Activated naive CD8-positive, alpha-beta T cell (primary cell): ENCODE data around the gene MRI1.
"Not testable (repeated sequence)": the region's sequence is repeated elsewhere in the genome, so short reads cannot be mapped to it uniquely, and the experiment has no call there.

Experiments
- H3K27ac Mint-ChIP-seq: one replicate; pipeline ENCODE4 v1.8.0; 2021; ENCODE audit warnings: mixed read lengths
- H3K27me3 Mint-ChIP-seq: one replicate; pipeline ENCODE4 v1.8.0; 2021; ENCODE audit warnings: mixed read lengths
- H3K36me3 Mint-ChIP-seq: one replicate; pipeline ENCODE4 v1.8.0; 2021; ENCODE audit warnings: mixed read lengths
- H3K4me1 Mint-ChIP-seq: one replicate; pipeline ENCODE4 v1.8.0; 2021; ENCODE audit warnings: low read depth, mixed read lengths
- H3K4me3 Mint-ChIP-seq: one replicate; pipeline ENCODE4 v1.8.0; 2021; ENCODE audit warnings: mild to moderate bottlenecking, mixed read lengths
- H3K9me3 Mint-ChIP-seq: one replicate; pipeline ENCODE4 v1.8.0; 2021; ENCODE audit warnings: low read depth, mixed read lengths

MRI1 gene

GRCh38 chr19:13770013-13770635, 5.8 kb downstream of the MRI1 start:
- no peaks in the 10 kb centered on the region for H3K27me3 Mint-ChIP-seq
- no peak overlapping the region for H3K4me3 Mint-ChIP-seq
- H3K9me3 Mint-ChIP-seq, result no peaks in the 10 kb centered on the region
- peaks cover 3% of the 10 kb centered on the region for H3K36me3 Mint-ChIP-seq
- H3K27ac Mint-ChIP-seq, result no peak overlapping the region
- peaks cover 15% of the 10 kb centered on the region for H3K4me1 Mint-ChIP-seq

GRCh38 chr19:13774217-13775191, 10.2 kb downstream of the MRI1 start, which contains the start of gene C19orf53:
Gene C19orf53, plus strand, starts transcription at chr19:13774456. Its CDS starts 22 bp downstream, at chr19:13774478.
- peak within 1 kb of the TSS; percentile 94 for H3K27ac Mint-ChIP-seq
- peaks cover 26% of the 10 kb centered on the region for H3K4me1 Mint-ChIP-seq
- peak within 1 kb of the TSS; percentile 96 for H3K4me3 Mint-ChIP-seq
- peaks cover 8% of the 10 kb centered on the region for H3K36me3 Mint-ChIP-seq
- H3K27me3 Mint-ChIP-seq, result no peaks in the 10 kb centered on the region
- no peaks in the 10 kb centered on the region for H3K9me3 Mint-ChIP-seq

GRCh38 chr19:13778398-13778797, 14.1 kb downstream of the MRI1 start:
- Mint-ChIP-seq H3K27ac (no peak overlapping the region), H3K4me1 (peaks cover 34% of the 10 kb centered on the region), H3K4me3 (no peak overlapping the region), H3K36me3 (peaks cover 8% of the 10 kb centered on the region), H3K27me3 (no peaks in the 10 kb centered on the region), H3K9me3 (no peaks in the 10 kb centered on the region)

- no peaks in the 10 kb centered on the region for H3K9me3 Mint-ChIP-seq
- peaks cover 8% of the 10 kb centered on the region for H3K36me3 Mint-ChIP-seq
- H3K27me3 Mint-ChIP-seq, result no peaks in the 10 kb centered on the region
- H3K27ac Mint-ChIP-seq, result peak overlapping the region; percentile 50
- H3K4me1 Mint-ChIP-seq, result peaks cover 37% of the 10 kb centered on the region
- no peak overlapping the region for H3K4me3 Mint-ChIP-seq
Measured at GRCh38 chr19:13778847-13779246, 14.5 kb downstream of the MRI1 start.

GRCh38 chr19:13779794-13780193, 15.5 kb downstream of the MRI1 start:
- H3K27me3 Mint-ChIP-seq, H3K4me3 Mint-ChIP-seq, H3K9me3 Mint-ChIP-seq, H3K36me3 Mint-ChIP-seq, H3K27ac Mint-ChIP-seq: not testable (repeated sequence)
- H3K4me1 Mint-ChIP-seq, result peaks cover 33% of the 10 kb centered on the region

- H3K27ac Mint-ChIP-seq, result peak overlapping the region; percentile 81
- H3K9me3 Mint-ChIP-seq, result no peaks in the 10 kb centered on the region
- H3K4me1 Mint-ChIP-seq, result peaks cover 26% of the 10 kb centered on the region
- H3K4me3 Mint-ChIP-seq, result no peak overlapping the region
- peaks cover 1% of the 10 kb centered on the region for H3K36me3 Mint-ChIP-seq
- no peaks in the 10 kb centered on the region for H3K27me3 Mint-ChIP-seq
Measured at GRCh38 chr19:13781547-13781946, 17.2 kb downstream of the MRI1 start.

GRCh38 chr19:13782537-13782936, 18.2 kb downstream of the MRI1 start:
- no peaks in the 10 kb centered on the region for H3K27me3 Mint-ChIP-seq
- no peak overlapping the region for H3K4me3 Mint-ChIP-seq
- H3K4me1 Mint-ChIP-seq, result peaks cover 26% of the 10 kb centered on the region
- no peaks in the 10 kb centered on the region for H3K36me3 Mint-ChIP-seq
- peak overlapping the region; percentile 70 for H3K27ac Mint-ChIP-seq
- H3K9me3 Mint-ChIP-seq, result no peaks in the 10 kb centered on the region

GRCh38 chr19:13783565-13784500, 19.5 kb downstream of the MRI1 start:
- H3K36me3 Mint-ChIP-seq, result no peaks in the 10 kb centered on the region
- peak overlapping the region; percentile 70 for H3K27ac Mint-ChIP-seq
- H3K27me3 Mint-ChIP-seq, result no peaks in the 10 kb centered on the region
- no peaks in the 10 kb centered on the region for H3K9me3 Mint-ChIP-seq
- H3K4me3 Mint-ChIP-seq, result no peak overlapping the region
- H3K4me1 Mint-ChIP-seq, result peaks cover 32% of the 10 kb centered on the region

GRCh38 chr19:13784731-13785452, 20.6 kb downstream of the MRI1 start:
- peaks cover 34% of the 10 kb centered on the region for H3K4me1 Mint-ChIP-seq
- H3K9me3 Mint-ChIP-seq, result no peaks in the 10 kb centered on the region

GRCh38 chr19:13788991-13789390, 24.7 kb downstream of the MRI1 start:
- no peaks in the 10 kb centered on the region for H3K9me3 Mint-ChIP-seq
- H3K27me3 Mint-ChIP-seq, result no peaks in the 10 kb centered on the region
- no peaks in the 10 kb centered on the region for H3K36me3 Mint-ChIP-seq
- peak overlapping the region; percentile 56 for H3K4me3 Mint-ChIP-seq
- peak overlapping the region; percentile 78 for H3K27ac Mint-ChIP-seq
- peaks cover 29% of the 10 kb centered on the region for H3K4me1 Mint-ChIP-seq

More at GRCh38 chr19:13784731-13785452, 20.6 kb downstream of the MRI1 start:
- Mint-ChIP-seq H3K36me3 (no peaks in the 10 kb centered on the region), H3K4me3 (peak overlapping the region; percentile 47), H3K27me3 (no peaks in the 10 kb centered on the region), H3K27ac (peak overlapping the region; percentile 70)

GRCh38 chr19:13790354-13790753, 26.0 kb downstream of the MRI1 start:
- Mint-ChIP-seq H3K27me3 (no peaks in the 10 kb centered on the region), H3K36me3 (no peaks in the 10 kb centered on the region), H3K27ac (no peak overlapping the region), H3K4me3 (no peak overlapping the region), H3K9me3 (no peaks in the 10 kb centered on the region), H3K4me1 (peaks cover 28% of the 10 kb centered on the region)

GRCh38 chr19:13793317-13793716, 29.0 kb downstream of the MRI1 start:
- H3K27me3 Mint-ChIP-seq, H3K4me3 Mint-ChIP-seq, H3K36me3 Mint-ChIP-seq, H3K9me3 Mint-ChIP-seq, H3K27ac Mint-ChIP-seq: not testable (repeated sequence)
- H3K4me1 Mint-ChIP-seq, result peaks cover 33% of the 10 kb centered on the region

GRCh38 chr19:13794398-13794756, 30.1 kb downstream of the MRI1 start:
- peak overlapping the region; percentile 96 for H3K4me3 Mint-ChIP-seq
- no peaks in the 10 kb centered on the region for H3K27me3 Mint-ChIP-seq
- peak overlapping the region; percentile 92 for H3K27ac Mint-ChIP-seq
- H3K36me3 Mint-ChIP-seq, result no peaks in the 10 kb centered on the region
- no peaks in the 10 kb centered on the region for H3K9me3 Mint-ChIP-seq
- H3K4me1 Mint-ChIP-seq, result peaks cover 27% of the 10 kb centered on the region
